H1 (cell line): ENCODE data around the gene KCNQ1. TPM values are rescaled to one million over a fixed set of nuclear protein-coding genes. Genes with fewer than 3 reads are reported as not detected.

Source experiments
- CTCF ChIA-PET: fragments of 300-600 bp; sonication (Branson Sonifier 250); formaldehyde crosslinking; loops from one replicate; lab custom pipeline; 2021; ENCODE audit not compliant: partially characterized antibody; lab: Charles Lee
- POLR2A ChIA-PET: fragments of 300-600 bp; sonication (Branson Sonifier 250); formaldehyde crosslinking; loops from one replicate; lab custom pipeline; 2021; ENCODE audit warnings: inconsistent platforms; ENCODE audit not compliant: partially characterized antibody; lab: Charles Lee
- DNase-seq, 2 experiments: peaks; one replicate each; pipeline versions ENCODE4 v3.0.0 to v3.0.0-alpha.2; 2010 to 2022; ENCODE audit warnings: low spot score in 2 of 2, low read depth in 1 of 2, mixed read lengths in 1 of 2
- FAIRE-seq: peaks from 2 replicates; lab custom pipeline; 2011; peaks lifted over from hg19 to GRCh38; lab: Jason Lieb, UNC
- H2AFZ ChIP-seq: 2 replicates; pipeline ENCODE4 v1.8.1; 2012; ENCODE audit warnings: low read length, inconsistent platforms
- H2AK5ac ChIP-seq: 2 replicates; pipeline ENCODE4 v1.6.1; 2013; ENCODE audit warnings: low read depth, low read length
- H2BK120ac ChIP-seq: replicated peaks from 2 replicates; pipeline ENCODE3; 2013; ENCODE audit warnings: low read depth, low read length, inconsistent platforms
- H2BK12ac ChIP-seq: 2 replicates; pipeline ENCODE4 v1.6.1; 2013; ENCODE audit warnings: low read depth, low read length
- H2BK15ac ChIP-seq: 2 replicates; pipeline ENCODE4 v1.6.1; 2013; ENCODE audit warnings: low read length
- H2BK20ac ChIP-seq: 2 replicates; pipeline ENCODE4 v1.6.1; 2013; ENCODE audit warnings: low read length
- H2BK5ac ChIP-seq: 2 replicates; pipeline ENCODE4 v1.6.1; 2013; ENCODE audit warnings: low read depth, low read length
- H3K14ac ChIP-seq: 2 replicates; pipeline ENCODE4 v1.6.1; 2013; ENCODE audit warnings: inconsistent platforms; ENCODE audit not compliant: insufficient read length
- H3K18ac ChIP-seq: 2 replicates; pipeline ENCODE4 v1.6.1; 2013; ENCODE audit warnings: low read length; ENCODE audit errors: extremely low read depth
- H3K23ac ChIP-seq: 2 replicates; pipeline ENCODE4 v1.6.1; 2013; ENCODE audit warnings: inconsistent platforms; ENCODE audit not compliant: insufficient read length
- H3K23me2 ChIP-seq: 2 replicates; pipeline ENCODE4 v1.6.1; 2013; ENCODE audit warnings: low read depth, low read length
- H3K27ac ChIP-seq: 2 replicates; pipeline ENCODE4 v1.6.1; 2011; ENCODE audit warnings: low read depth, low read length, inconsistent platforms
- H3K27me3 ChIP-seq, 4 experiments: replicated peaks in 1 of 4; 1 replicate in 1 of 4; 2 replicates in 3 of 4; pipeline versions ENCODE4 v1.6.1 to v1.8.1; 2011 to 2013; ENCODE audit warnings: low read length in 3 of 4, mild to moderate bottlenecking in 3 of 4, inconsistent platforms in 2 of 4, mixed read lengths in 2 of 4, moderate library complexity in 1 of 4; ENCODE audit not compliant: control insufficient read depth in 3 of 4, insufficient read depth in 3 of 4; ENCODE audit errors: extremely low read depth in 1 of 4
- H3K36me3 ChIP-seq, 4 experiments: 2 replicates each; pipeline versions ENCODE4 v1.6.1 to v1.8.1; 2011 to 2013; ENCODE audit warnings: mild to moderate bottlenecking in 4 of 4, low read length in 3 of 4, moderate library complexity in 2 of 4, control low read depth in 1 of 4, inconsistent platforms in 1 of 4; ENCODE audit not compliant: insufficient read depth in 4 of 4, control insufficient read depth in 2 of 4
- H3K4ac ChIP-seq: replicated peaks from 2 replicates; pipeline ENCODE3; 2013; ENCODE audit warnings: low read length, low read depth, mixed read lengths, inconsistent platforms; ENCODE audit not compliant: insufficient read length
- H3K4me1 ChIP-seq, 4 experiments: replicated peaks in 1 of 4; 1 replicate in 1 of 4; 2 replicates in 3 of 4; pipeline versions ENCODE4 v1.6.1 to v1.8.1; 2011 to 2013; ENCODE audit warnings: low read length in 3 of 4, inconsistent platforms in 2 of 4, mixed read lengths in 1 of 4; ENCODE audit not compliant: insufficient read depth in 4 of 4, control insufficient read depth in 3 of 4
- H3K4me2 ChIP-seq, 2 experiments: 2 replicates each; pipeline versions ENCODE4 v1.6.1 to v1.8.1; 2011 to 2013; ENCODE audit warnings: low read depth in 2 of 2, low read length in 2 of 2, control low read depth in 1 of 2, inconsistent platforms in 1 of 2, mild to moderate bottlenecking in 1 of 2; ENCODE audit not compliant: insufficient read depth in 1 of 2
- H3K4me3 ChIP-seq, 4 experiments: fragments of 200-600, 300-600 bp in 1 of 4; sonication (generic), shearing (Covaris generic), sonication (Bioruptor Twin) in 1 of 4; 2 replicates each; pipeline versions ENCODE4 v1.5.1 to v1.8.1; 2011 to 2016; ENCODE audit warnings: low read length in 4 of 4, low read depth in 3 of 4, control low read depth in 2 of 4, inconsistent platforms in 2 of 4, mild to moderate bottlenecking in 2 of 4, mixed read lengths in 1 of 4, moderate library complexity in 1 of 4; ENCODE audit not compliant: insufficient read depth in 2 of 4; ENCODE audit errors: extremely low read depth in 1 of 4
- H3K56ac ChIP-seq: replicated peaks from 2 replicates; pipeline ENCODE3; 2013; ENCODE audit warnings: low read depth, mild to moderate bottlenecking, mixed read lengths, low read length, inconsistent platforms; ENCODE audit not compliant: insufficient read length
- H3K79me1 ChIP-seq: 2 replicates; pipeline ENCODE4 v1.6.1; 2013; ENCODE audit warnings: low read depth, low read length, control low read depth
- H3K79me2 ChIP-seq, 2 experiments: 2 replicates each; pipeline versions ENCODE4 v1.6.1 to v1.8.1; 2012 to 2013; ENCODE audit warnings: low read length in 2 of 2, mild to moderate bottlenecking in 2 of 2, inconsistent platforms in 1 of 2; ENCODE audit not compliant: insufficient read depth in 2 of 2, control insufficient read depth in 1 of 2
- H3K9ac ChIP-seq, 4 experiments: replicated peaks in 1 of 4; 1 replicate in 1 of 4; 2 replicates in 3 of 4; pipeline versions ENCODE4 v1.6.1 to v1.8.1; 2011 to 2013; ENCODE audit warnings: low read depth in 3 of 4, low read length in 3 of 4, control low read depth in 2 of 4, mild to moderate bottlenecking in 2 of 4, moderate library complexity in 2 of 4, inconsistent platforms in 1 of 4; ENCODE audit errors: extremely low read depth in 1 of 4
- H3K9me3 ChIP-seq, 2 experiments: 2 replicates each; pipeline versions ENCODE4 v1.6.1 to v1.8.1; 2012 to 2013; ENCODE audit warnings: mild to moderate bottlenecking in 2 of 2, moderate library complexity in 2 of 2, control low read depth in 1 of 2, inconsistent platforms in 1 of 2, low read depth in 1 of 2, low read length in 1 of 2, mixed read lengths in 1 of 2; ENCODE audit not compliant: insufficient read depth in 2 of 2
- H4K20me1 ChIP-seq, 2 experiments: replicated peaks in 1 of 2; 2 replicates each; pipeline versions ENCODE3 to v1.8.1; 2011 to 2013; ENCODE audit warnings: inconsistent platforms in 2 of 2, low read length in 2 of 2, mild to moderate bottlenecking in 1 of 2; ENCODE audit not compliant: insufficient read depth in 2 of 2, control insufficient read depth in 1 of 2
- H4K5ac ChIP-seq: 2 replicates; pipeline ENCODE4 v1.6.1; 2013; ENCODE audit warnings: low read length, low read depth, mixed read lengths, inconsistent platforms; ENCODE audit not compliant: insufficient read length
- H4K8ac ChIP-seq: 2 replicates; pipeline ENCODE4 v1.8.0; 2013; ENCODE audit warnings: mild to moderate bottlenecking, moderate library complexity, low read length, inconsistent platforms; ENCODE audit not compliant: insufficient read depth; ENCODE audit errors: extremely low read depth
- H4K91ac ChIP-seq: replicated peaks from 2 replicates; pipeline ENCODE3; 2013; ENCODE audit warnings: low read length, mixed read lengths, inconsistent platforms; ENCODE audit not compliant: insufficient read length
- BRCA1 ChIP-seq: IDR thresholded peaks from 2 replicates; pipeline ENCODE4 v1.6.1; 2012; ENCODE audit warnings: low read depth, low read length, improper control_type of control experiment
- MAX ChIP-seq: IDR thresholded peaks from 2 replicates; pipeline ENCODE4 v1.6.1; 2012; ENCODE audit warnings: inconsistent platforms
- POLR2A ChIP-seq, 2 experiments: IDR thresholded peaks; 1 replicate in 1 of 2; 2 replicates in 1 of 2; pipeline ENCODE4 v1.6.1; 2011; ENCODE audit warnings: low read depth in 2 of 2, low read length in 2 of 2, mild to moderate bottlenecking in 2 of 2; ENCODE audit errors: control extremely low read depth in 1 of 2
- RXRA ChIP-seq: IDR thresholded peaks from 2 replicates; pipeline ENCODE4 v1.6.1; 2011; ENCODE audit warnings: low read depth, mild to moderate bottlenecking, low read length, moderate library complexity; ENCODE audit not compliant: insufficient read depth
- SAP30 ChIP-seq: fragments of 300-600 bp; sonication (generic); IDR thresholded peaks from 2 replicates; pipeline ENCODE4 v1.7.1; 2012; ENCODE audit warnings: low read length, moderate library complexity, mild to moderate bottlenecking, inconsistent platforms; ENCODE audit not compliant: insufficient read depth, insufficient replicate concordance
- SIRT6 ChIP-seq: IDR thresholded peaks from one replicate; pipeline ENCODE4 v1.7.1; 2012; ENCODE audit warnings: low read length, inconsistent platforms
- SIX5 ChIP-seq: IDR thresholded peaks from 2 replicates; pipeline ENCODE4 v1.6.1; 2011; ENCODE audit warnings: mild to moderate bottlenecking, low read depth, low read length
- TCF12 ChIP-seq: IDR thresholded peaks from 2 replicates; pipeline ENCODE4 v1.6.1; 2011; ENCODE audit warnings: low read depth, mild to moderate bottlenecking, low read length
- USF2 ChIP-seq: IDR thresholded peaks from 2 replicates; pipeline ENCODE4 v1.6.1; 2011; ENCODE audit warnings: low read length, improper control_type of control experiment
- WGBS, 2 experiments: shearing (Covaris generic) in 1 of 2; methylation state at CpG; one replicate each; pipeline versions ENCODE4 v1.1.6 to v1.1.7; 2013 to 2015; ENCODE audit warnings: low lambda C conversion rate in 2 of 2, mixed read lengths in 2 of 2, inconsistent platforms in 1 of 2, low coverage in 1 of 2, missing lambda C conversion rate in 1 of 2; ENCODE audit not compliant: insufficient replicate concordance in 2 of 2, insufficient coverage in 1 of 2, insufficient read length in 1 of 2; ENCODE audit errors: extremely low coverage in 1 of 2, missing lambda C conversion rate in 1 of 2; 5-methylcytosine and 5-hydroxymethylcytosine counted together
- polyA plus RNA-seq, 7 experiments: library from polyadenylated mRNA; depleted of rRNA in 3 of 7; stranded (reverse) in 5 of 7; unstranded in 2 of 7; fragments of >200 nt in 5 of 7; fragments of 200-250 nt in 2 of 7; gene quantifications; 1 replicate in 5 of 7; 2 replicates in 1 of 7; 4 replicates in 1 of 7; pipeline versions ENCODE4 v1.2.1 to v1.2.3, GENCODE V29; 2011 to 2013; ENCODE audit warnings: missing spikeins in 2 of 7, mixed read lengths in 2 of 7
- total RNA-seq: library from RNA; stranded (reverse); fragmentation: NEBNext Ultra II Directional; extraction: Animal tissue kit (Norgen Biotek cat#: 25700); gene quantifications from 2 replicates; pipeline ENCODE4 v1.2.1, GENCODE V29; 2021

KCNQ1 gene
- total and polyA plus RNA-seq, 2 of the 8 experiments (the other 6 are each of a cell fraction or from before 2014, with no cell fraction given): 1.9 to 2.0 TPM

- CTCF ChIA-PET: interaction anchor here (0.8 to 1.7 kb wide), 3 partner anchors 18 to 306 kb away, joined by 3 to 4 read pairs (median 3); no protein-coding TSS in a partner anchor
- Histone ChIP-seq H3K9me3 (peaks cover 12 to 25% of the 10 kb centered on the region in 2 experiments), H4K8ac (no peak overlapping the region), H4K91ac (no peak overlapping the region), H3K4me3 (no peak overlapping the region), H3K56ac (no peak overlapping the region), H3K79me2 (no peaks in the 10 kb centered on the region), H3K23ac (no peak overlapping the region), H3K27me3 (peaks cover 21 to 90% (median 57%) of the 10 kb centered on the region in 4 experiments), H2BK20ac (no peak overlapping the region), H2AK5ac (no peak overlapping the region), H2AFZ (no peak overlapping the region), H4K5ac (no peak overlapping the region), H3K27ac (no peak overlapping the region), H2BK120ac (no peak overlapping the region), H3K4me1 (peaks cover 0 to 16% (median 11%) of the 10 kb centered on the region in 4 experiments; a peak in 6 of 7 replicates), H3K79me1 (no peaks in the 10 kb centered on the region), H4K20me1 (peaks cover 0 to 8% of the 10 kb centered on the region in 2 experiments), H3K23me2 (no peaks in the 10 kb centered on the region), H3K4ac (no peak overlapping the region), H3K14ac (no peak overlapping the region), H3K36me3 (no peaks in the 10 kb centered on the region), H2BK5ac (no peak overlapping the region), H3K9ac (no peak overlapping the region), H3K18ac (no peak overlapping the region), H2BK15ac (no peak overlapping the region), H2BK12ac (no peak overlapping the region), H3K4me2 (no peak overlapping the region)
- 88% methylated on average over 23 of the region's 27 CpGs; no CpG with 5 or more reads in 1 of the 2 experiments for WGBS, 2 experiments
- TF ChIP-seq MAX: no peak
- TF ChIP-seq BRCA1: no peak
- TF ChIP-seq POLR2A (IDR thresholded peaks at IDR 0.05; ENCODE audit: control extremely low read depth in 1 of 2, low read depth in 2 of 2, low read length in 2 of 2): no peak
- no peak for TF ChIP-seq SAP30
- no peak for TF ChIP-seq SIRT6
- TF ChIP-seq SIX5: no peak
- no peak for TF ChIP-seq RXRA
- no peak for TF ChIP-seq USF2
- no peak for TF ChIP-seq TCF12
- no peak for DNase-seq
- POLR2A ChIA-PET: no interaction called here
- FAIRE-seq: no peak
Measured at GRCh38 chr11:2725368-2726300, 280.8 kb downstream of the KCNQ1 start.
